GM12801 (cell line): ENCODE measurements around the gene ATP6V1F.

ENCODE experiments used
- TF ChIP-seq, protein P1 (sequence below): IDR thresholded peaks from one replicate; pipeline ENCODE4 v1.5.1; 2011; ENCODE audit warnings: control low read depth; ENCODE audit not compliant: insufficient read length; ENCODE audit errors: extremely low read depth

The ATP6V1F gene

DNA sequence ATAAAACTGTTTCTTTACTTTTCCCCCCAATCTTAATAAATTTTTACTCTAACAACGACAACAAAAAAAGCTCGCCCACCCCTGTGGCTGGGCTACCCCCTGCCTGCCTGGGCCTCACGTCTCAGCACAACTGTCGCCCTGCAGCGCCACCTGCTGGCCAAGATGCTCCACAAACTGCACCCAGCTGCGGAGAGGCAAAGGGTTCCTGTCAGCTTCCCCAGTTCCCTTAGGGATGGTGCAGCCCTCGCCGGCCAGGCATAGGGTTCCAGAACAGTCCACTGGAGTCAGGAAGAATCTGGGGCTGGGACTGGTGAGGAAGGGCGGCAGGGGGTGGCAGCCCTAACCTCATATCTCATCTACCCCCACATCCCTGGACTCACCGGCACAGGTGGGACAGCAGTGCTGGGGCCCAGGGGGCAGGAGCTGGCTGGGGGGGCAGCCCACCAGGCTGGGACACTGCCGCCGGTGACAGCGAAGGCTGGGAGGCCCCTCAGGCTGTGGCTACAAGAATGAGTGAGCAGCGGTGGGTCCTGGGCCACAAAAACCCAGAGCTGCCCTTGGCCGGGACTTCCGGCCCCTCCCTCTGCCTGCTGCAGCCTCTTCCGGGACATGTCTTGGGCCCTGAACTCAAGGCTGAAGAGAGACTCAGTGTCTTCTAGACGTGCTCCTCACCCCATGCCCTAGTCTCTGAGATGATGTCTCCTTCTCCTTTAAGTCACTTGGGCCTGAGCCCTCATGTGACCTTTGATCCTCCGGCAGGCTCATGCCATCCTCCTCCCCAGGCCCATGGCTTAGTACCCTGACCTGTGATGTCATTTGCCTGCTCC, 21.2 kb downstream of the ATP6V1F start:
- TF ChIP-seq, protein P1, sequence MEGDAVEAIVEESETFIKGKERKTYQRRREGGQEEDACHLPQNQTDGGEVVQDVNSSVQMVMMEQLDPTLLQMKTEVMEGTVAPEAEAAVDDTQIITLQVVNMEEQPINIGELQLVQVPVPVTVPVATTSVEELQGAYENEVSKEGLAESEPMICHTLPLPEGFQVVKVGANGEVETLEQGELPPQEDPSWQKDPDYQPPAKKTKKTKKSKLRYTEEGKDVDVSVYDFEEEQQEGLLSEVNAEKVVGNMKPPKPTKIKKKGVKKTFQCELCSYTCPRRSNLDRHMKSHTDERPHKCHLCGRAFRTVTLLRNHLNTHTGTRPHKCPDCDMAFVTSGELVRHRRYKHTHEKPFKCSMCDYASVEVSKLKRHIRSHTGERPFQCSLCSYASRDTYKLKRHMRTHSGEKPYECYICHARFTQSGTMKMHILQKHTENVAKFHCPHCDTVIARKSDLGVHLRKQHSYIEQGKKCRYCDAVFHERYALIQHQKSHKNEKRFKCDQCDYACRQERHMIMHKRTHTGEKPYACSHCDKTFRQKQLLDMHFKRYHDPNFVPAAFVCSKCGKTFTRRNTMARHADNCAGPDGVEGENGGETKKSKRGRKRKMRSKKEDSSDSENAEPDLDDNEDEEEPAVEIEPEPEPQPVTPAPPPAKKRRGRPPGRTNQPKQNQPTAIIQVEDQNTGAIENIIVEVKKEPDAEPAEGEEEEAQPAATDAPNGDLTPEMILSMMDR: no peak

DNA sequence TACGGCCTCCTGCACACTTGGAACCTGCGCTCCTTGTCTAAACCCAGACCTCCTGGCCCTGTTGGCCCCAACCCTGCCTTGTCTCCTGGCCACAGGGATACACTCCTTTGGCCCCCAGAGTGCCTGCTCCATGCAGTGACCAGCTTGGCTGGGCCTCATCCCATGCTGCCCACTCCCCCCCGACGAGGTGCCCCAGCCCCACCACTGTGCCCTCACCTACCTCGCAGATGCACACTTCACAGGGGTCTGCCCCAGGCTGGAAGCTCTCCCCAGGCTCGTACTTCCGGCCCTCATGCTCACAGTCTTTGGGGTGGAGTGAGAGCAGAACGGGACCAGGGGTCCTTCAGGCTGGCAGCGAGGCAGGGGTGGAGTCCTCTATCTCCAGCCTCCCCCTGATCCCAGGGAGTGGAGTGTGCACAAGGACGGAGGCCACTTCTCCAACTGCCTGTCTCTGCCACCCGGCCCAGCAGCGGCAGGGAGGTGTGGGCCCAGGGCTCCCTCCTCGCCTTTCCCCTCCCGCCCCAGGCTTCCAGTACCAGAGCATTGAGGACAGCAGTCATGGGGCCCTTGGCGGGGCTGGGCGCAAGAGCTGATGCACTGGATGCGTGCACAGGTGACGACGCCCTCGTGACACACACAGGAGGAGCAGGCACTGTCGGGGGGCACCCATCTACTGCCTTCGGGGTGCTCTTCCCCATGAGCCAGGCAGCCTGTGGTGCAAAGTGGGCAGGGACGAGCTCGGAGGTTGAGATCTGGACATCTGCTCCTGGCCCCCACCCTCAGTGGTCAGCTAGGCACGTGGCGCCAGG, 22.1 kb downstream of the ATP6V1F start:
- TF ChIP-seq, protein P1: no peak

DNA sequence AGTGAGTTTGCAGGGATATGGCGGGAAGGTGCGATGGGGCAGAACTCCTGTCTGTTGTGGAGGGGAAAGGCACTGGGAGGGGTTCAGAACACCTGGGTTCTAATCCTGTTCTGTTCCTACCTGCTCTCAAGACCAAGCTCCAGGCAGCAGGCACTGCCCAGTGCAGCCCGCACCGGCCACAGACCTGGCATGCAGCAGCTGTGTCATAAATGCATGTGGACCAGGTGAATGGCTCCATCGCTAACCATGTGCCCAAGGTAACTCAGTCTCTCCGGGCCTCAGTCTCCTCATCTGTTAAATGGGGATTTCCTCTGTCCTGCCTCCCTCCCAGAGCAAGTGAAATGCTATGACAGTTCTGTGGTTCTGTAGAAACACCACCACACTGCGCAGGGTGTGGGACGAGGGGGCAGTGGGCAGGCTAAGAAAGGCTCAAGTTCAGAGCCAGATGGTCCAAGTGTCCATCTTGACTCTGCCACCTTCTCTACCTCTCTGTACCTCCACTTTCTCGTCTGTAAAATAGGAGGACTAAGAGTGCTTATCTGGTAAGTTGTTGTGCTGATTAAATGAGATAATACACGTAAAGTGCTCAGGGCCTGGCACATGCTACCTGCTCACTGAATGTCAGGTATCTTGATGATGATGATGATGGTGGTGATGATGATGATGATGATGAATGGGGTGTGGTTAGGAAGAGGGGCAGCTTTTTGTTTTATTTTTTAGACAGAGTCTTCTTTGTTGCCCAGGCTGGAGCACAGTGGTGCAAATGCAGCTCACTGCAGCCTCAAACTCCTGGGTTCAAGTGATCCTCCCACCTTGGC, 22.9 kb downstream of the ATP6V1F start:
- TF ChIP-seq, protein P1: no peak

DNA sequence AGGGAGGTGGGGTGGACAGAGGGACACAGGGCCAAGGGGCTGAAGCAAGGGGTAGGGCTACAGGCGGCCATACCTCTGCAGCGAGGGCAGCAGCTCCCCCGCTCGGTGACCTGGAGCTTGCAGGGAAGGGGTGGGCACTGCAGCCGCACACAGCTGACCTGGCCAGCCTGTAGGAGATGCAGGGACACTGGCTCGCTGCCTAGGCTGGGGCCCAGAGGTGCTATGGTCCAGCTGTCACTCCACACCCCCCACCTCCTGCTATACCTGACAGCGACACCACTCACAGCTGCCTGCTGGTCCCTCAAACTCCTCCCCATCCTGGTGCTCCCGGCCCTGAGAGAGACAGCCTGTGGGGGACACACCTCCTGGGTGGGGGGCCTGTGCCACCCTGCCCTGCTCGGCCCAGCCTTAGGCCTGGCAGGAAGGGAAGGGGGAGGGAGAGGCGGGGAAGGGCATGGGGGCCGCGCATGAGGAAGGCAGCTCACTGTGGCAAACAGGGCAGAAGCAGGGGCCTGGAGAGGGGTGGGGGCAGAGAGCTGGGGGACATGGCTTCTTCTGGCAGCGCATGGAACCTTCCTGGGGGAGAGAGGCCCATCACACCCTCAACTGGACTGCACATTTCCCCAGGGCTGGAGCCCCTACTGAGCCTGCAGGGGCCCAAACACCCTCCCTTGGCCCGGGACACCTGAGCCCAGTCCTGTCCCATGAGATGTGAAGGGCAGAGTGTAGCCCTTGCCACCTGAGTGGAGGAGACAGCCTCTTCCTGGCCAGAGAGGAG, 23.9 kb downstream of the ATP6V1F start:
- TF ChIP-seq, protein P1: no peak

DNA sequence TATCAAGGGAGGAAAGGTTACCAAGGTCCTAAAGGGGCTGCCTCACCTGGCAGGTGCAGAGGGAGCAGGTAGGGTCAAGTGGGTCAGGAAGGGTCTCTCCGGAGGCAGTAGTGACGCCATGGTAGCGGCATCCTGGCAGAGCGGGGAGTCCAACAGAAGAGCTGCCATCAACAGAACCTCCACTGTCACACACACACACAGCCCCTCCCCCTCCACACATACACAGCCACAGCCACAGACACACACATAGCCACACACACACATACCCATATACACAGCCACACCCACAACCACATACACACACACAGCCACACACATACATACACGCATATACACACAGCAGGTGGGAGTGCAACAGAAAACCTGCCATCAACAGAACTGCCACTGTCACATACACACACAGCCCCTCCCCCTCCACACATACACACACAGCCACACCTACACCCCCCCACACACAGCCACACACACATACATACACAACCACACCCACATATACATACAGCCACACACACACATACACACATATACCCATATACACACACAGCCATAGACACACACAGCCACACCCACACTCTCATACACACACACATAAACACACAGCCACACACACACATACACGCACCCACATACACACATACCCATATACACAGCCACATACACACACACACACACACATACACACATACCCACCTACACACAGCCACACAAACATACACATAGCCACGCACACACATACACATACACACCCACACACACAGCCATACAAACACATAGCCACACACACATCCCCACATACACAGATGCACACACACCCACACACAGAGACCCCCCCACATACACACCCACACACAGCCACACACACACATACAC, 24.7 kb downstream of the ATP6V1F start:
- TF ChIP-seq, protein P1: no peak

DNA sequence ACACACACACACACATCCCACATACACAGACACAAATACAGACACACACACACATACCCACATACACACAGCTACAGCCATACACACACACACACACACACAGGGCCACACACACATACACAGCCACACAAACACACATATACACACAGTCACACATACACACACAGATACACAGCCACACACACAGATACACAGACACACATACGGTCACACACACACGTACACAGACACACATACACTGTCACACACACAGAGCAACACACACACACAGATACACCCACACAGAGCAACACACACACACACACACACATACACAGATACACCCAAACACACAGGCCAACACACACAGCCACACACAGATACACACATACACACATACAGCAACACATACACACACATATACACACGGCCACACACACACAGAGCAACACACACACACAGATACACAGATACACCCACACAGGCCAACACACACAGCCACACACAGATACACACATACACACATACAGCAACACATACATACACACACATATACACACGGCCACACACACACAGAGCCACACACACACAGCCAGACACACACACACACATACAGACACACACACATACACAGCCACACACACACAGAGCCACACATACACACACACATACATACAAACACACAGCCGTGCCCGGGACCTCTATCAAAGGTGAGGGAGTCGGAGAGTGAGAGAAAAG, 25.5 kb downstream of the ATP6V1F start:
- TF ChIP-seq, protein P1: no peak
